Eye (tissue), 1 donor: ENCODE data around the gene RNU4-1.
"Not testable (repeated sequence)": the region's sequence is repeated elsewhere in the genome, so short reads cannot be mapped to it uniquely, and the experiment has no call there.

Experiments
- DNase-seq: peaks from one replicate; pipeline ENCODE4 v3.0.0-alpha.2; 2015

The RNU4-1 gene

GRCh38 chr12:120292661-120293531 is at the start of gene RNU4-1:
Gene RNU4-1 (minus strand): TSS chr12:120293237.
- DNase-seq: peak; percentile 97

- DNase-seq: no peak
These were observed 49.4 kb upstream of the RNU4-1 start for GRCh38 chr12:120342175-120343038.

- DNase-seq: no peak
These were observed 46.2 kb upstream of the RNU4-1 start for GRCh38 chr12:120339256-120339655.

DNA sequence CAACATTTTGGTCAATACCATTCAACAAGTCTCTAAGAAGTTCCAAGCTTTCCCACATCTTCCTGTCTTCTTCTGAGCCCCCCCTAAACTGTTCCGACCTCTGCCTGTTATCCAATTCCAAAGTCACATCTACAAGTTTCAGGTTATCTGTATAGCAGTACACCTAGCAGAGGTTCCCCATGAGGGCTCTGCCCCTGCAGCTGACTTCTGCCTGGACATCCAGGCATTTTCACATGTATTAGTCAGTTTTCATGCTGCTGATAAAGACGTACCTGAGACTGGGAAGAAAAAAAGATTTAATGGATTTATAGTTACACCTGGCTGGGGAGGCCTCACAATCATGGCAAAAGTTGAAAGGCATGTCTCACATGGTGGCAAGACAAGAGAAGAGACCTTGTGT is 44.7 kb upstream of the RNU4-1 start:
- DNase-seq: no peak

- DNase-seq: not testable (repeated sequence)
These were observed 43.4 kb upstream of the RNU4-1 start for GRCh38 chr12:120336392-120336791.

- peak; percentile 76 for DNase-seq
These were observed 42.4 kb upstream of the RNU4-1 start for GRCh38 chr12:120335447-120335846.

DNA sequence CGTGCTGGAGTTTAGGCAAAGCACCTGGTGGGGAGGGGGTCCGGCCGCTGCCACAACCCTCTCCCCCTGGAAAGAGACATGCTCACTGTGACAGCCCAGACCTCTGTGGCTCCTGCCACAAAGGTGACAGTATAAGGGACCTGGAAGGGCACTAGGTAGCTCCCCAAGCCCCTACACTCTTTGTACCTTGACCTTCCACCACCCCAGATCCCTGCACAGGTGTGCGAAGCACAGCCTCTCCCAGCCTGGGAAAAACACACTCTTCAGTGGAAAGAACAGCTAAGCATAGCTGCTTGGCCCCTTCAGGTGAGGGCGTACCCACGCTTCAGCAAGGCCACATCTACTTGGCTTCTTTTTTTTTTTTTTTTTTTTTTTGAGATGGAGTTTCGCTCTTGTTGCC is 39.5 kb upstream of the RNU4-1 start:
- DNase-seq: no peak

DNA sequence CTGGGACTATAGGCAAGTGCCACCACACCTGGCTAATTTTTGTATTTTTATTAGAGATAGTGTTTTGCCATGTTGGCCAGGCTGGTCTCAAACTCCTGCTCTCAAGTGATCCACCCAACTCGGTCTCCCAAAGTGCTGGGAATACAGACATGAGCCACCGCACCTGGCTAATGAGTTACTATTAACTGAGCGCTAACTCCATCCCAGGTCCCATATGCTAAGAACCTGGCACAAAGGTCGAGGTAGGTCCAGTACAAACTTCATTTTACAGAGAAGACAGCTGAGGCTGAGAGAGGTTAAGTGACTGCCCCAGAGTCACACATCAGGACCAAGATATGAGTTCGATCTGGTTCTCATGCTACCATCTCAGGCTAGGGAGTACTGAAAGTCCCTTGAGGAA is 39.0 kb upstream of the RNU4-1 start:
- no peak for DNase-seq

DNA sequence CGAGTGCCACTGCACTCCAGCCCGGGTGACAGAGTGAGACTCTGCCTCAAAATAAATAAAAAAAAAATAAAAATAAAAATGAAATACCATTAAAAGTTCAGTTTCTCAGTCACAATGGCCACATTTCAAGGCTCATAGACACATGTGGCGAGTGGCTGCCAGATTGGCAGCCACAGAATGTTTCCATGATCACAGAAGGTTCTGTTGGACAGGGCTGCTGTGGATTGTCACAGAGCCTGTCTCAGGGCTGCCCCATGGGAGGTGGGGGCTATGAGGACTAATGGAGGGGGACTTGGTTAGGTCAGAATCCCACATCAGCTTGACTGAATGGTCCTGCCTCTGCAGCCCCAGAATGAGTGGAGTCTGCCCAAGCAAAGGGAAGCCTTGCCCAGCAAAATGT is 38.4 kb upstream of the RNU4-1 start:
- no peak for DNase-seq

DNA sequence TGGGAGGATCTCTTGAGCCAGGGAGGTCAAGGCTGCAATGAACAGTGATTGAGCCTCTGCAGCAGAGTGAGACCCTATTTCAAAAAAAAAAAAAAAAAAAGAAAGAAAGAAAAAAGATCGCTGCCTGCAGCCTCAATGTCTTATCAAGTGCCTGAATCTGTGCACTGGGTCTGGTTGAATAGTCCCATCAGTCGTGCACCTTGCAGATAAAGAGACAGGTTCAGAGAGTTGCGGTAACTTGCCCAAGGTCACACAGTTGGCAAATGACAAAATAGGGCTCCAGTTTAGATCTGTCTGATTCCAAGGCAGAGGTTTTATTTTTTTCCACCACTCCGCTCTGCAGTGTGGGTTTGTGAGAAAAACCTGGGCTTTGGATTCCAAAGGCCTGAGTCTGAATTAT is 35.2 kb upstream of the RNU4-1 start:
- no peak for DNase-seq

DNA sequence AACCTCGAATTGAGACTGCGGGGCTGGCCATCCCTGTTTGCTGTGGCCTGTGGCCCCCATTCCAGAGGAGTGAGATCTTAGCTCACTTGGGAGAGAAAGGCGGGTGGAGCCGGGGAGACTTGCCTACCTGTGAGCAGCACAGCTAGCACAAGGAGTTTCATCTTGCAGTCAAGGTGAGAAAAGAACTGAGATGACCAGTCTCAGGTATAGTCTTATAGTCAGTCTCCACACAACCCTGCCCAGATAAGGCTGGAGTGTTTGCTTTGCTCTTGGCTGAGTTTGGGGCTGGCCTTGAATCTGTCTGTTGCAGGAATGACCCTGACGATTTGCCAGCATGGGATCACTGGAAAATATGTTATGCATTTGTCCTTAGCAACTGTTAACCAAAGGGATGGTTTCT is 34.6 kb upstream of the RNU4-1 start, which contains the start of gene PLA2G1B:
TSS of gene PLA2G1B (minus strand) at position 187 of the 400 bp plus-strand sequence. CDS start at position 161, 26 bp downstream.
- no peak for DNase-seq

- DNase-seq: no peak
These were observed 31.9 kb upstream of the RNU4-1 start for GRCh38 chr12:120324841-120325417.

GRCh38 chr12:120323772-120324171 is 30.7 kb upstream of the RNU4-1 start:
- DNase-seq: no peak

DNA sequence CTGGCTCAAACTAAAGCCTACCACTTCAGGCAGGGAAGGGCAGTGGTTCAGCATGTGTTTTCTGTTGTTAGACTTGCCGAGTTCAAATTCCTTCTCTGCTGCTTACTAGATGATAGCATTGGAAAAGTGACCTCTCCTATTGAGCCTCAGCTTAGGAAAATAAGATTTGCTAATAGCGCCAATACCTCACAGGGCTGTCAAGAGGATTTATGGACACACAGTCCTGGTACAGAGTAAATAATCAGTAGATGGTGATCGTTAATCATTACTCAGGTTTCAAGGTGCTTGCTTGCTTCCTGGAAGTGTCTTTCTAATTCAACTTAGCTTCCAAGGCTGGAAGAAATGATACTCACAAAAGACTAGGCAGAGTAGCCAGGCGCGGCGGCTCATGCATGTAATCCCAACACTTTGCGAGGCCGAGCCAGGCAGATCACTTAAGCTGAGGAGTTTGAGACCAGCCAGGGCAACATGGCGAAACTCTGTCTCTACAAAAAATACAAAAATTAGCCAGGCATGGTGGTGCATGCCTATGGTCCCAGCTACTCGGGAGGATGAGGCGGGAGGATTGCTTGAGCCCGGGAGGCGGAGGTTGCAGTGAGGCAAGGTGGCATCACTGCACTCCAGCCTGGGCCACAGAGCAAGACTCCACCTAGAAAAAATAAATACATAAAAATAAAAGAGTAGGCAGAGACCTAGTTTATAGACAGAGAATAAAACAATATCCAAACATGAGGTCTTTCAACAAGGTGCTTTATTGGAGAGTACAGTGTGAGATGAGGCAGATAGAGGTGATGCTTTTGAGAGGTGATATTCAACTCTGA is 28.6 kb upstream of the RNU4-1 start:
- DNase-seq: no peak

- DNase-seq: peak; percentile 99
These were observed 24.4 kb upstream of the RNU4-1 start for GRCh38 chr12:120317224-120318105.

DNA sequence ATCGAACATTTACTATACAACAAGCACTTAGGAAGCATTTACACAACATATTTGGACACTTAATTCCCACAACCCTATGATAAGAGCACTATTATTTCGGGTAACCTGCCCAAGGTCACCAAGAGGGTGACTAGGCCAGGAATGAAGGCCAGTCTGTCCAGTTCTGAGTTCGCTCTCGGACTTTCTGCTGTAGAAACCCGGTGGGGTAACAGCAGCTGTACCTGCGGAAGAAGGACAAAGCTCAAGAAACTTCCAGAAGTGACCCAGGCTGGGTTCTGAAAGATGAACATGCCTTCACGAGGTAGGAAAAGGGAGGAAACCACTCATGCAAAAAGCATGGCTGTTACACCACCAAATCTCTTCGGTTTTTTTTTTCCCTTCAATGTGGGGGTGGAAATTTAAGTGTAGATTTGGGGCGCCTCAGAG is 23.8 kb upstream of the RNU4-1 start:
- no peak for DNase-seq

DNA sequence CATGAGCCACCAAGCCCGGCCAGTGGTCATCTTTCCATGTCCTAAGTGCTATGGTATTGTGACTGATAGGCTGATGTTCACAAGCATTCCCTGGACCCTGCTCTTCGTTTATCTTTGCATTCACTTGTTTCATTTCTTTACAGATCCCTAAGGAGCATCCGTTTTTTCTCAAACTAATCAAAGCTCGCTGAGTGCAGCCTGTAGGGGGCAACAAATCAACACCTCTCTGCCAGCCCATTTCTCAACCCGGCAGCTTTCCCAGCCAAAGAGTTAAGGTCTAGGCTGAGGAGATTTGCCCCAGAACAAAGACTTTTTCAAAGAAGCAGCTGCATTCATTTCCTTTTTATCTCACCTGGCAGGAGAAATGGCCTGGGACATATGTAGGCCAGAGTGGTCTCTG is 21.2 kb upstream of the RNU4-1 start:
- DNase-seq: no peak

GRCh38 chr12:120301962-120302815 is 9.2 kb upstream of the RNU4-1 start, which contains the start of gene SIRT4:
Gene SIRT4 (plus strand): TSS chr12:120302321. CDS start chr12:120303562, 1,241 bp downstream.
- DNase-seq: peak; percentile 99

DNA sequence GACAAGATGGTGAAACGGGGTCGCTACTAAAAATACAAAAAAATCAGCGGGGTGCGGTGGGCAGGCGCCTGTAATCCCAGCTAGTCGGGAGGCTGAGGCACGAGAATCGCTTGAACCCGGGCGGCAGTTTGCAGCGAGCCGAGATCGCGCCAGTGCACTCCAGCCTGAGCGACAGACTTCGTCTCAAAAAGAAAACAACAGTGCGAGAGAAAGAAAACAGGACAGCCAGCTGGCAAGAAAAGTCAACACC is 701 bp downstream of the RNU4-1 start:
- no peak for DNase-seq

GRCh38 chr12:120290609-120291305 is 2.3 kb downstream of the RNU4-1 start:
- no peak for DNase-seq
